Hepatocyte (in vitro differentiated cells): ENCODE results near the gene EXOC4.

Experiments used
- CTCF ChIP-seq: fragments of 200-600 bp; sonication (generic); IDR thresholded peaks from 2 replicates; pipeline ENCODE4 v1.5.1; 2016; ENCODE audit warnings: antibody characterized with exemption, mild to moderate bottlenecking; ENCODE audit not compliant: poor library complexity
- EZH2 ChIP-seq: fragments of 200-600 bp; sonication (generic); IDR thresholded peaks from 2 replicates; pipeline ENCODE4 v1.6.1; 2016; ENCODE audit warnings: antibody characterized with exemption, mild to moderate bottlenecking, borderline replicate concordance

GRCh38 chr7:133482599-133482998 is 229.7 kb downstream of the EXOC4 start:
- no peak for TF ChIP-seq CTCF
- TF ChIP-seq EZH2, result no peak
